NT2/D1 (cell line): ENCODE measurements around the gene TTC6.

Experiments used
- SUZ12 ChIP-seq: IDR thresholded peaks from 2 replicates; pipeline ENCODE4 v1.6.1; 2011; ENCODE audit not compliant: insufficient read length, insufficient read depth; ENCODE audit errors: extremely low read depth
- YY1 ChIP-seq: IDR thresholded peaks from 2 replicates; pipeline ENCODE4 v1.6.1; 2011; ENCODE audit not compliant: insufficient read length, insufficient read depth
- ZNF274 ChIP-seq: IDR thresholded peaks from 2 replicates; pipeline ENCODE4 v1.6.1; 2011; ENCODE audit warnings: mild to moderate bottlenecking, low read depth, low read length

- TF ChIP-seq YY1 (no peak), SUZ12 (no peak), ZNF274 (no peak)
These were observed 10.3 kb upstream of the TTC6 start for GRCh38 chr14:37585101-37585511.
